ENCODE measurements around the gene NAE1. TPM values are rescaled to one million over a fixed set of nuclear protein-coding genes. Genes with fewer than 3 reads are reported as not detected.

NAE1 gene
- total and polyA plus RNA-seq, 2 experiments from 2014 or later: 39.5 to 97.8 TPM

DNA sequence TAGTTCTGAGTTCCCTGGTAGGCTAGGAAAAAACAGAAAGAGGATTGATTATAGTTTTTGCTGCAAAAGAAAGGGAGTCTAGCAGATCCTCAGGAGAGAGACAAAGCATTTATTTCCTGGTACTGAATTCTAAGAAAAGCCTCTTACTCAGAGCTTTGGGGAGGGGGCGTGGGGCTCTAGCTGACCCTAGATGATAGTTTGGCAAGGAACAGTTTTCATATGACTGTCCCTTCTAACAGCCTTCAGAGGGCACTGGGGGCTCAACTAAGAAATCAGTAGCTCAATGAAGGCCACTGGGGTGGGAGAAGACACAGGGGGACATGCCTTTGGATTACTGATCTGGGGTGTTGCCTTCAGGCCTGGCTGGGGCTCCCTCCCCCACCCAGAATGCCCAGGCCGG is 17.4 kb upstream of the NAE1 start:
- H3K36me3 ChIP-seq: no peaks in the 10 kb centered on the region
- peaks cover 6% of the 10 kb centered on the region for H3K4me1 ChIP-seq (ENCODE audit: low read depth)
- H3K4me3 ChIP-seq: no peak overlapping the region
- peaks cover 50% of the 10 kb centered on the region for H3K27me3 ChIP-seq
- DNase-seq (ENCODE audit: low read depth in 1 of 2, low spot score in 1 of 2): no peak
- H3K9me3 ChIP-seq (ENCODE audit: low read depth): no peaks in the 10 kb centered on the region
- H3K27ac ChIP-seq: no peak overlapping the region
- TF ChIP-seq, protein P1, sequence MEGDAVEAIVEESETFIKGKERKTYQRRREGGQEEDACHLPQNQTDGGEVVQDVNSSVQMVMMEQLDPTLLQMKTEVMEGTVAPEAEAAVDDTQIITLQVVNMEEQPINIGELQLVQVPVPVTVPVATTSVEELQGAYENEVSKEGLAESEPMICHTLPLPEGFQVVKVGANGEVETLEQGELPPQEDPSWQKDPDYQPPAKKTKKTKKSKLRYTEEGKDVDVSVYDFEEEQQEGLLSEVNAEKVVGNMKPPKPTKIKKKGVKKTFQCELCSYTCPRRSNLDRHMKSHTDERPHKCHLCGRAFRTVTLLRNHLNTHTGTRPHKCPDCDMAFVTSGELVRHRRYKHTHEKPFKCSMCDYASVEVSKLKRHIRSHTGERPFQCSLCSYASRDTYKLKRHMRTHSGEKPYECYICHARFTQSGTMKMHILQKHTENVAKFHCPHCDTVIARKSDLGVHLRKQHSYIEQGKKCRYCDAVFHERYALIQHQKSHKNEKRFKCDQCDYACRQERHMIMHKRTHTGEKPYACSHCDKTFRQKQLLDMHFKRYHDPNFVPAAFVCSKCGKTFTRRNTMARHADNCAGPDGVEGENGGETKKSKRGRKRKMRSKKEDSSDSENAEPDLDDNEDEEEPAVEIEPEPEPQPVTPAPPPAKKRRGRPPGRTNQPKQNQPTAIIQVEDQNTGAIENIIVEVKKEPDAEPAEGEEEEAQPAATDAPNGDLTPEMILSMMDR (IDR thresholded peaks at IDR 0.05; ENCODE audit: low read depth, low read length): no peak

DNA sequence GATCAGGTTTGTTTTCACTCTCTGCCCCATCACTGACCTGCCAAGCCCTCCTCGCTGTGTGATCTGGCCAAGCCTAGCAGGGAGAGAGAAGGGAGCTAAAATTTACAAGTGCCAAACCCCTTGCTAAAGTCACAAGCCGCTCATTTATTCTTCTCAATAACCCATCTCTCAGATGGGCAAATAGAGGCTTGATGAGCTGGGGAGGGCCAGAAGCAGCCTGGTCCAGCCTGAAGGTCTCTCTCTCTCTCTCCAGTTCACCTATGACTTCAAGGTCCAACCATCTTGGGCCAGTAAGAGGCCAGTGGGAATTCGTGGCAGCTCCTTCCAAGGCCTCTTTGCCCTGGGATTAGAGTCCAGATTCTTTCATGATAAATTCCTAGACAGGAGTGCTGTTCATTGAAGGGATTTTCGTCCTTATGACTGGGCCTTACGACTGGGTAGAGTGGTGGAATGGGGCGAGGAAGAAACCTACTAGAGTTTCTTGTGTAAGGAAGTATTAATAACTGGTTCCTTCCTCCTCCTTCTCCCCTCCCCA is 16.8 kb upstream of the NAE1 start:
- Histone ChIP-seq H3K27me3 (peaks cover 55% of the 10 kb centered on the region), H3K4me1 (ENCODE audit: low read depth) (peaks cover 6% of the 10 kb centered on the region), H3K9me3 (ENCODE audit: low read depth) (no peaks in the 10 kb centered on the region), H3K36me3 (no peaks in the 10 kb centered on the region), H3K27ac (no peak overlapping the region), H3K4me3 (no peak overlapping the region)
- TF ChIP-seq, protein P1 (IDR thresholded peaks at IDR 0.05; ENCODE audit: low read depth, low read length): no peak
- no peak for DNase-seq (ENCODE audit: low read depth in 1 of 2, low spot score in 1 of 2)

DNA sequence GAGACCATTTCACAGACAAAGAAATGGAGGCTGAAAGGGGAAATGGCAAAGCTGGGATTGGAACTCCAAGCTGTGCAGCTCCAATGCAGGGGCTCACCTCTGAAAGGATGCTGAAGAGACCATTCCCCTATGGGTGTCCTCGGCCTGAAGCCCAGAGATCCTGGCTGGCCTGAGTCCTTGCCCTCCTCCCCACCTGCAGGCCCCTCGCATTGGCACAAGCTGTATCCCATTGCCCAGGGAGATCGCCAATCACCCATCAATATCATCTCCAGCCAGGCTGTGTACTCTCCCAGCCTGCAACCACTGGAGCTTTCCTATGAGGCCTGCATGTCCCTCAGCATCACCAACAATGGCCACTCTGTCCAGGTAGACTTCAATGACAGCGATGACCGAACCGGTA is 16.1 kb upstream of the NAE1 start:
- no peaks in the 10 kb centered on the region for H3K36me3 ChIP-seq
- H3K27me3 ChIP-seq: peaks cover 63% of the 10 kb centered on the region
- H3K4me1 ChIP-seq (ENCODE audit: low read depth): peaks cover 6% of the 10 kb centered on the region
- H3K4me3 ChIP-seq: no peak overlapping the region
- TF ChIP-seq, protein P1 (IDR thresholded peaks at IDR 0.05; ENCODE audit: low read depth, low read length): no peak
- no peak overlapping the region for H3K27ac ChIP-seq
- no peaks in the 10 kb centered on the region for H3K9me3 ChIP-seq (ENCODE audit: low read depth)
- no peak for DNase-seq (ENCODE audit: low read depth in 1 of 2, low spot score in 1 of 2)

DNA sequence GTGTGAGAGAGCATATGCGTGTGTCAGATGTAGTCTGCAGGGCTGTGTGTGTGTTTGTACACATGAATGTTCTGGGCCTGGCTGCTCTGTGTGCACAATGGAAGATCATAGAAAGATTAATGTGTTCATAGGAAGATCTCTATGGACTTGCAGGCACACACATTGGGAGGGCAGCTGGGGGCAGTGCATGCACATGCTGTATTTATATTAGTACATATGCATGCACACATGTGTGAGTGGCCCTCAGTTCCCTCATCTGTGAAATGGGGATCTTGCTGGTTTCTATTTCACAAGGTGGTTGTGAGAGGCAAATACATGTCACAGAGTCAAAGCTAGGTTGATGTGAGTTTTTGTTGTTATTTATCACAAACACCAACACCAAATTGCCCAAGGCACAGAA is 15.5 kb upstream of the NAE1 start:
- Histone ChIP-seq H3K4me3 (no peak overlapping the region), H3K4me1 (ENCODE audit: low read depth) (peaks cover 6% of the 10 kb centered on the region), H3K27ac (no peak overlapping the region), H3K36me3 (no peaks in the 10 kb centered on the region), H3K27me3 (peaks cover 69% of the 10 kb centered on the region), H3K9me3 (ENCODE audit: low read depth) (no peaks in the 10 kb centered on the region)
- TF ChIP-seq, protein P1 (IDR thresholded peaks at IDR 0.05; ENCODE audit: low read depth, low read length): no peak
- no peak for DNase-seq (ENCODE audit: low read depth in 1 of 2, low spot score in 1 of 2)

DNA sequence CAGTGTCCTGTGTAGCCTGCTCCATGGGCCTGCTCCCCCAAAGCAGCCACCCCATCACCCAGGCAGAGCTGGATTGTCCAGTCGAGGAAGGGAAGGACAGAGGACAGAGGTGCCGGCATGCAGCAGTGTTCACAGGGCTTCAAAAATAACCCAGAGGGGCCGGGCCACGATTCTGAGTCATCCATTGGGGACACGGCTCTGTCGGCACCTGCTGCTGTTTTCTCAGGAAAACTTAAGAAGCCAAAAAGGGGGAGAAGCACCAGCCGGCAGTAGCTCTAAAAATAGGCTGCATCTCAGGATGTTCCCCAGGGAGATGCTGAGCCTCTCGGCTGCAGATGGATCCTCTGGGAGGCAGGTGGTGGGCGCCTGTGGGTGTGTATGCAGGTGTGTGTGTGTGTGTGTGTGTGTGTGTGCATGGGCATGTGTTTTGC is 15.0 kb upstream of the NAE1 start:
- no peaks in the 10 kb centered on the region for H3K36me3 ChIP-seq
- DNase-seq (ENCODE audit: low read depth in 1 of 2, low spot score in 1 of 2): no peak
- no peak overlapping the region for H3K27ac ChIP-seq
- no peak overlapping the region for H3K4me3 ChIP-seq
- H3K9me3 ChIP-seq (ENCODE audit: low read depth): no peaks in the 10 kb centered on the region
- peaks cover 73% of the 10 kb centered on the region for H3K27me3 ChIP-seq
- peaks cover 6% of the 10 kb centered on the region for H3K4me1 ChIP-seq (ENCODE audit: low read depth)
- TF ChIP-seq, protein P1 (IDR thresholded peaks at IDR 0.05; ENCODE audit: low read depth, low read length): no peak

DNA sequence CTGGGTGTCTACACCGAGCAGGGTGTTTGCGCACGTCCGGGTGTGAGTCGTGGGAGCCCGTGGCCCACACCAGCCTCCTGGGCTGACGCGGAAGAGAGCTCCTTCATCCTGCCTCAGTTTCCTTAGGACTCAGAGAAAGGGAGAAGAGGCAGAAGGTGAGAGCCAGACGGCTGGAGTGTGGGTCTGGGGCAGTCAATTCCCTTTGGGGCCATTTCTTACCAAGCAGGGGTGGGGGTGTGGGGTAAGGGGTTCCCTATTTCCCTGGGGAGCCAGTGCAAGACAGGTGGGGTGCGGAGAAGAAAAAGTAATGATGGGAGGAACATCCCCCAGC is 14.3 kb upstream of the NAE1 start:
- DNase-seq (ENCODE audit: low read depth in 1 of 2, low spot score in 1 of 2): no peak
- Histone ChIP-seq H3K4me1 (ENCODE audit: low read depth) (peaks cover 6% of the 10 kb centered on the region), H3K4me3 (peak overlapping the region; percentile 38), H3K27me3 (peaks cover 76% of the 10 kb centered on the region), H3K9me3 (ENCODE audit: low read depth) (no peaks in the 10 kb centered on the region), H3K27ac (no peak overlapping the region), H3K36me3 (no peaks in the 10 kb centered on the region)
- TF ChIP-seq, protein P1 (IDR thresholded peaks at IDR 0.05; ENCODE audit: low read depth, low read length): no peak

All from cardiac muscle cell (in vitro differentiated cells and primary cell).